Measurements from ENCODE around the gene RPL26. TPM values are rescaled to one million over a fixed set of nuclear protein-coding genes. Genes with fewer than 3 reads are reported as not detected.

Gene RPL26
- total and polyA plus RNA-seq, 4 experiments from 2014 or later, result 1,274 to 2,878 (median 2,246) TPM

DNA sequence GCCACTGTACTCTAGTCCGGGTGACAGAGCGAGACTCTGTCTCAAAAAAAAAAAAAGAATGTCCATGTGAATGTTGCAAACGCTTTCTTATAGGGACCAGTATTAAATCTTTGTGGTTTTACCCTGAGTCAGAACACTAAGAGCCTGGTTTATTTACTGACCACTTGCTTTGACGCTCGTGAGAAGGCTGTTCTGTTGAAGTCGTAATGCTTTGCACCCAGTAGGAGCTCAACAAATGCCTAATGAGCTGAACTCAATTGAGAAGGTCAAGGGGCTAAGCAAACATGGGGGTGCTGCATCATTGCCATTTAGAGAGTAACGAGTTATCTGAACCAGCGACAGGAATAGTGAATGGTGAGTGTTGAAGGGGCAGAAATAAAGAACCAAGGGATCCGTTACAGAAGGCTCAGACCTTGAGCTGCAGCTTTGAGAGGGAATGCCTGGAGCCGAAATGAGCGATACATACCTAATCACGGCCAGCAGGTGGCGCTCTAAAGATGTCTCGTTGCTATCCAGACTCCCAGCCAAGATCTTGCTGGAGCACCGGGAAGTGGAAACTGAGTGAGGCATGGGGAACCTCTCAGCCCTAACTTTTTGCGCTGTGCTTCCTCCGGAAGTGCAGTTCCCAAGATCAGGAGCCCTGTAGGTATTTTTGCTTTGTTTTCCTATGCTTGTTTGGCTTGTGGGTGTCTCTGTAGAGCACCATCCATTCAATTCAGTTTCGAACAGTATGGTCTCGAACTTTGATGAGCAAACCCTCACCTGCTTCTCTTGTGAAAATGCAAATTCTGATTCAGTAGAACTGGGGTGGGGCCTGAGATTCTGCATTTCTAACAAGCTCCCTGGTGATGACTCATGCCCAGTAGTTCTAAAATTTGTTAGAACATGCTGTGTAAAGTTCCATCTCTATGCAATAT lies 27.2 kb upstream of the RPL26 start:
- CTCF ChIA-PET (ENCODE audit: partially characterized antibody), result interaction anchor here (0.6 to 7.5 kb wide), 25 partner anchors 8 to 1219 kb away, joined by 3 to 84 read pairs (median 4); partner anchors contain the start of gene NDEL1
- no peaks in the 10 kb centered on the region for H3K36me3 ChIP-seq (ENCODE audit: insufficient read depth, low read length)
- Mint-ChIP-seq H3K27me3 (peaks cover 7 to 8% of the 10 kb centered on the region in 2 donors), H3K4me3 (peak overlapping the region in 2 of 8 donors; percentile 3 to 57), H3K4me1 (peaks cover 11 to 22% (median 15%) of the 10 kb centered on the region in 4 donors), H3K36me3 (no peaks in the 10 kb centered on the region), H3K9me3 (no peaks in the 10 kb centered on the region), H3K27ac (peak overlapping the region in 1 of 7 donors; percentile 57)
- intact Hi-C loops (cut with micrococcal nuclease), result loop anchor here (1.0 to 2.0 kb wide), 3 partner anchors 336 to 588 kb away; no protein-coding TSS in a partner anchor
- H3K27ac ChIP-seq (ENCODE audit: low read depth, low read length), result no peak overlapping the region
- POLR2A ChIA-PET (ENCODE audit: partially characterized antibody), result interaction anchor here (1.0 to 1.1 kb wide), 2 partner anchors 25 to 336 kb away, joined by 6 read pairs; partner anchors contain the start of gene NDEL1
- H3K9me3 ChIP-seq (ENCODE audit: control insufficient read depth in 1 of 2, low read length in 2 of 2), result no peaks in the 10 kb centered on the region
- no peak overlapping the region for H3K4me3 ChIP-seq (ENCODE audit: low read length in 2 of 2)
- DNase-seq, result peak; percentile 69 to 73 (median 71)
- no peaks in the 10 kb centered on the region for H3K27me3 ChIP-seq (ENCODE audit: insufficient read depth, low read length)
- peaks cover 20% of the 10 kb centered on the region for H3K4me1 ChIP-seq (ENCODE audit: insufficient read depth, low read length)

DNA sequence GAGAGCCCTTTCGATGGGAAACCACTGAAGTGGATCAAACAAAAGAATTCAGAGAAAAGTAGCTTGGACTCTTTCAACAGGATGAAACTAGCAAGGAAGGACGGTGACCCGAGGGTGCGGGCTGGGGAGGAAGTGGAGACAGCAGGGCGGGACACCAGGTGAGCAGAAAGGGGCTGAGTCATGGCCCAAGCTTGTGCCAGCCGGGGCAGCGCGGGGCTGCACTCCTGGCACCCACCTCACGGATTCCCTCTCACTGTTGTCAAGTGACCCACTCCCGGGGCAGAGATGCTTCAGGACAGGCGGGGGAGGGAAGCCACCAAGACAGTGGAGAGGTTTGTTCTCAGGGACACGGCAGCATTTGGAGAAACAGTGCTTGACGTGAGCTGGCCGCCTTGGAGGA lies 25.4 kb upstream of the RPL26 start:
- peaks cover 7 to 9% of the 10 kb centered on the region in 2 donors for H3K27me3 Mint-ChIP-seq
- Histone ChIP-seq H3K27ac (ENCODE audit: low read depth, low read length) (no peak overlapping the region), H3K4me3 (ENCODE audit: low read length in 2 of 2) (no peak overlapping the region), H3K27me3 (ENCODE audit: insufficient read depth, low read length) (no peaks in the 10 kb centered on the region), H3K9me3 (ENCODE audit: control insufficient read depth in 1 of 2, low read length in 2 of 2) (no peaks in the 10 kb centered on the region), H3K36me3 (ENCODE audit: insufficient read depth, low read length) (no peaks in the 10 kb centered on the region), H3K4me1 (ENCODE audit: insufficient read depth, low read length) (peaks cover 14% of the 10 kb centered on the region)
- H3K4me1 Mint-ChIP-seq, result peaks cover 8 to 18% (median 12%) of the 10 kb centered on the region in 4 donors
- no peak for DNase-seq
- H3K36me3 Mint-ChIP-seq, result no peaks in the 10 kb centered on the region
- no peak overlapping the region for H3K4me3 Mint-ChIP-seq
- POLR2A ChIA-PET (ENCODE audit: partially characterized antibody), result interaction anchor here (1.5 kb wide), 1 partner anchor 337 kb away, joined by 3 read pairs; no protein-coding TSS in a partner anchor
- CTCF ChIA-PET (ENCODE audit: partially characterized antibody), result interaction anchor here (0.7 to 7.5 kb wide), 6 partner anchors 10 to 377 kb away, joined by 3 to 84 read pairs (median 4); no protein-coding TSS in a partner anchor
- H3K27ac Mint-ChIP-seq, result no peak overlapping the region
- H3K9me3 Mint-ChIP-seq, result no peaks in the 10 kb centered on the region
- intact Hi-C loops (cut with micrococcal nuclease), result no loop called here

DNA sequence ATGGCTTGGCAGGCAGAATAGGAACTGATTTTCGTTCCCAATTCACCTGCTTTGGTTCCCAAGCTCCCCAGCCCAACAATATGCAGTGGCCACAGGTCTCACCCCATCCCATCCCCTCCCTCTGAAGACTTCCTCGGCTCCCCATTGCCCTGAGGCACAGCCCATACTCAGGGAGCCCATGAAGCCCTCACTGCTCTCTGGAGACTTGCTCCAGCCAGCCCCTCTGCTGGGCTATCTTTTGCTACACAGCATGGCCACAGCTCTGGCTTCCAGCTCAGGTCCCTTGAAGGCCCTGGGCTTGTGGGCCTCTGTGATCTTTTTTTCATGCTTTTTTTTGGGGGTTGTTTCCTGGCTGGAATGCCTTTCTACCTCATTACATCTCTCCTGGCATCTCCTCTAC lies 23.2 kb upstream of the RPL26 start:
- H3K36me3 ChIP-seq (ENCODE audit: insufficient read depth, low read length), result no peaks in the 10 kb centered on the region
- H3K4me3 ChIP-seq (ENCODE audit: low read length in 2 of 2), result no peak overlapping the region
- H3K4me1 ChIP-seq (ENCODE audit: insufficient read depth, low read length), result peaks cover 5% of the 10 kb centered on the region
- Mint-ChIP-seq H3K4me3 (no peak overlapping the region), H3K4me1 (peaks cover 0 to 5% (median 4%) of the 10 kb centered on the region in 4 donors), H3K27ac (no peak overlapping the region), H3K9me3 (peaks cover 0 to 2% (median 0%) of the 10 kb centered on the region in 8 donors), H3K27me3 (peaks cover 12 to 19% of the 10 kb centered on the region in 2 donors), H3K36me3 (no peaks in the 10 kb centered on the region)
- ChIA-PET CTCF (ENCODE audit: partially characterized antibody) (interaction anchor here (1.0 kb wide), 1 partner anchor 340 kb away, joined by 5 read pairs; no protein-coding TSS in a partner anchor), POLR2A (ENCODE audit: partially characterized antibody) (no interaction called here)
- no peak overlapping the region for H3K27ac ChIP-seq (ENCODE audit: low read depth, low read length)
- peaks cover 5% of the 10 kb centered on the region for H3K27me3 ChIP-seq (ENCODE audit: insufficient read depth, low read length)
- no peak for DNase-seq
- no peaks in the 10 kb centered on the region for H3K9me3 ChIP-seq (ENCODE audit: control insufficient read depth in 1 of 2, low read length in 2 of 2)
- intact Hi-C loops (cut with micrococcal nuclease), result no loop called here

DNA sequence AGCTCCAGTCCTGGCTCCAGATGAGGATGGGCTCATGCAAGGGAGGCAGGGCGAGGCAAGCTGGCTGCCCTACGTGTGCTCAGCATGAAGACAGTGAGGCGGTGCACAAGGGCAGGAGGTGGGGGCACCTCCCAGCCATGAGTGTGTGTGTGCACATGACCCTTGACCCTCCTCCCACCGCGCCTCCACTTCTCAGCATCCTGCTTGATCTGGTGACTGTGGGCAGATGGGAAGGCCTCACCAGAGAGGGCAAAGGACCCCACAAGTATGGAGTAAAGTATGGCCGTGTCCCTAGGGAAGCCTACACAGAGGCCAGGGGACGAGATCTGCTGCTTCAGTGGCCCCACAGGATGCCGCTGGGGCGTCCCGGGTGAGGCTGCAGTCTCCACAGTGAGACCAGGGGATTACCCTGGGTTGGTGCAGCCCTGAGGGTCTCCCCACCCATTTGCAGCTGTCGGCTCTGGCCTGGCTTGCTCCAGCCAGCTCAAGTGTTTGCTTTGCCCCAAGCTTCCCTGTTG lies 22.6 kb upstream of the RPL26 start:
- H3K36me3 ChIP-seq (ENCODE audit: insufficient read depth, low read length), result no peaks in the 10 kb centered on the region
- H3K27ac Mint-ChIP-seq, result no peak overlapping the region
- H3K4me1 Mint-ChIP-seq, result peaks cover 0 to 6% (median 4%) of the 10 kb centered on the region in 4 donors
- no peak overlapping the region for H3K4me3 Mint-ChIP-seq
- H3K4me3 ChIP-seq (ENCODE audit: low read length in 2 of 2), result no peak overlapping the region
- no peak overlapping the region for H3K27ac ChIP-seq (ENCODE audit: low read depth, low read length)
- H3K36me3 Mint-ChIP-seq, result no peaks in the 10 kb centered on the region
- H3K27me3 Mint-ChIP-seq, result peaks cover 18 to 23% of the 10 kb centered on the region in 2 donors
- ChIA-PET CTCF (ENCODE audit: partially characterized antibody) (interaction anchor here (1.0 kb wide), 1 partner anchor 340 kb away, joined by 5 read pairs; no protein-coding TSS in a partner anchor), POLR2A (ENCODE audit: partially characterized antibody) (no interaction called here)
- no peak for DNase-seq
- intact Hi-C loops (cut with micrococcal nuclease), result no loop called here
- peaks cover 4% of the 10 kb centered on the region for H3K4me1 ChIP-seq (ENCODE audit: insufficient read depth, low read length)
- peaks cover 0 to 2% (median 0%) of the 10 kb centered on the region in 8 donors for H3K9me3 Mint-ChIP-seq
- peaks cover 5% of the 10 kb centered on the region for H3K27me3 ChIP-seq (ENCODE audit: insufficient read depth, low read length)
- H3K9me3 ChIP-seq (ENCODE audit: control insufficient read depth in 1 of 2, low read length in 2 of 2), result no peaks in the 10 kb centered on the region

DNA sequence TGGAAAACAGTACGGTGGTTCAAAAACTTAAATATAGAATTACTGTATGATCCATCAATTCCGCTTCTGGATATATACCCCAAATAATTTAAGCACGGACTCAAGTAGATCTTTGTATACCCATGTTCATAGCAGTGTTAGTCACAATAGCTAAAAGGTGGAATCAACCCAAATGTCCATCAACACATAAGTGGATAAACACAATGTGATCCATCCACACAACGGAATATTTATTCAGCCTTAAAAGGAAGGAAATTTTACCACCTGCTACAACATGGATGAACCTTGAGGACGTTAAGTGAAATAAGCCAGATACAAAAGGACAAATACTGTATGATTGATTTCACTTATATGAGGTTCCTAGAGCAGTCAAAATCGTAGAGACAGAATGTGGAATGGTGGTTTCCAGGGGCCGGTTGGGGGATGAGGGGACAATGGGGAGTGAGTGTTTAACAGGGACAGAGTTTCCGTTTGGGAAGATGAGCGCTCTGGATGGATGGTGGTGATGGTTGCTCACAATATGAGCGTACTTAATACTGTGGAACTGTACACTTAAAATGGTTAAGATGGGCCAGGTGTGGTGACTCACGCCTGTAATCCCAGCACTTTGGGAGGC lies 20.0 kb upstream of the RPL26 start:
- no peak for DNase-seq
- Histone ChIP-seq H3K27ac (ENCODE audit: low read depth, low read length) (no peak overlapping the region), H3K36me3 (ENCODE audit: insufficient read depth, low read length) (no peaks in the 10 kb centered on the region), H3K4me1 (ENCODE audit: insufficient read depth, low read length) (no peaks in the 10 kb centered on the region), H3K27me3 (ENCODE audit: insufficient read depth, low read length) (peaks cover 10% of the 10 kb centered on the region), H3K4me3 (ENCODE audit: low read length in 2 of 2) (no peak overlapping the region), H3K9me3 (ENCODE audit: control insufficient read depth in 1 of 2, low read length in 2 of 2) (no peaks in the 10 kb centered on the region)
- Mint-ChIP-seq H3K36me3 (no peaks in the 10 kb centered on the region), H3K9me3 (peaks cover 0 to 2% (median 0%) of the 10 kb centered on the region in 8 donors), H3K4me1 (peaks cover 0 to 1% (median 0%) of the 10 kb centered on the region in 4 donors), H3K4me3 (no peak overlapping the region), H3K27me3 (peaks cover 22 to 24% of the 10 kb centered on the region in 2 donors), H3K27ac (no peak overlapping the region)
- intact Hi-C loops (cut with micrococcal nuclease), result no loop called here
- POLR2A ChIA-PET (ENCODE audit: partially characterized antibody), result no interaction called here
- CTCF ChIA-PET (ENCODE audit: partially characterized antibody), result interaction anchor here (1.4 kb wide), 1 partner anchor 7 kb away, joined by 3 read pairs; no protein-coding TSS in a partner anchor

DNA sequence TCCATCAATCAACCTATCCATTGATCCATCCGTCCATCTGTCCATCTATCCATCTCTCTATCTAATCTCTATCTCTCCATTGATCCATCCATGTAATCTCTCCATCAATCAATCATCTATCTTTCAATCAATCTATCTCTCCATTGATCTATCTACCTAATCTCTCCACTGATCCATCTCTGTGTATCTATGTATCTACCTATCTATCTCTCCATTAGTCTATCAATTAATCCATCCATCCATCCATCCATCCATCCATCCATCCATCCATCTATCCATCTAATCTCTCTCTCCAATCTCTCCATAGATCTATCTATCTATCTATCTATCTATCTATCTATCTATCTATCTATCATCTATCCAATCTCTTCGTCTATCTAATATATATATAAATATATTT lies 18.1 kb upstream of the RPL26 start:
- CTCF ChIA-PET (ENCODE audit: partially characterized antibody), result no interaction called here
- H3K27ac Mint-ChIP-seq, result peak overlapping the region in 2 of 7 donors; percentile 1 to 31

More for the DNA sequence above, 18.1 kb upstream of the RPL26 start:
- Histone ChIP-seq H3K4me3 (ENCODE audit: low read length in 2 of 2) (no peak overlapping the region), H3K36me3 (ENCODE audit: insufficient read depth, low read length) (no peaks in the 10 kb centered on the region), H3K4me1 (ENCODE audit: insufficient read depth, low read length) (no peaks in the 10 kb centered on the region), H3K27me3 (ENCODE audit: insufficient read depth, low read length) (peaks cover 13% of the 10 kb centered on the region), H3K27ac (ENCODE audit: low read depth, low read length) (no peak overlapping the region), H3K9me3 (ENCODE audit: control insufficient read depth in 1 of 2, low read length in 2 of 2) (no peaks in the 10 kb centered on the region)
- Mint-ChIP-seq H3K9me3 (peaks cover 0 to 2% (median 0%) of the 10 kb centered on the region in 8 donors), H3K4me3 (no peak overlapping the region), H3K36me3 (no peaks in the 10 kb centered on the region), H3K27me3 (peaks cover 26 to 27% of the 10 kb centered on the region in 2 donors), H3K4me1 (peaks cover 0 to 1% (median 0%) of the 10 kb centered on the region in 4 donors)
- intact Hi-C loops (cut with micrococcal nuclease), result no loop called here
- no peak for DNase-seq
- POLR2A ChIA-PET (ENCODE audit: partially characterized antibody), result no interaction called here
